Glomerular endothelial cell (primary cell): Measurements from ENCODE around the gene MED13L. TPM values are rescaled to one million over a fixed set of nuclear protein-coding genes. Genes with fewer than 3 reads are reported as not detected.
A peak's percentile ranks its signal among the peaks of the same experiment; 100 is the strongest.

Experiments
- DNase-seq: peaks from one replicate; pipeline ENCODE4 v3.0.0-alpha.2; 2011; ENCODE audit warnings: low read depth, low spot score; ENCODE audit errors: extremely low read depth
- total RNA-seq: library from RNA; depleted of rRNA; stranded (reverse); fragments of >200 nt; gene quantifications from 2 replicates; pipeline ENCODE4 v1.2.3, GENCODE V29; 2015

Gene MED13L
- total RNA-seq, 1 donor from 2014 or later, result 57.5 TPM

- DNase-seq, result no peak
Observed at GRCh38 chr12:116213885-116214527, 63.5 kb downstream of the MED13L start.

- DNase-seq, result no peak
Observed at GRCh38 chr12:116213014-116213413, 64.5 kb downstream of the MED13L start.

- DNase-seq, result no peak
Observed at GRCh38 chr12:116210762-116211161, 66.7 kb downstream of the MED13L start.

- no peak for DNase-seq
Observed at GRCh38 chr12:116210131-116210530, 67.4 kb downstream of the MED13L start.

- DNase-seq, result no peak
Observed at GRCh38 chr12:116209503-116209902, 68.0 kb downstream of the MED13L start.

- DNase-seq, result no peak
Observed at GRCh38 chr12:116207274-116207673, 70.2 kb downstream of the MED13L start.

GRCh38 chr12:116206828-116207227, 70.7 kb downstream of the MED13L start:
- DNase-seq, result no peak

- DNase-seq, result no peak
Observed at GRCh38 chr12:116204785-116205184, 72.7 kb downstream of the MED13L start.

- no peak for DNase-seq
Observed at GRCh38 chr12:116204169-116204568, 73.3 kb downstream of the MED13L start.

- no peak for DNase-seq
Observed at GRCh38 chr12:116202940-116203339, 74.6 kb downstream of the MED13L start.

GRCh38 chr12:116202433-116202832, 75.1 kb downstream of the MED13L start:
- no peak for DNase-seq

- DNase-seq, result no peak
Observed at GRCh38 chr12:116201908-116202307, 75.6 kb downstream of the MED13L start.

GRCh38 chr12:116201359-116201758, 76.1 kb downstream of the MED13L start:
- DNase-seq, result no peak

- no peak for DNase-seq
Observed at GRCh38 chr12:116200812-116201211, 76.7 kb downstream of the MED13L start.

- no peak for DNase-seq
Observed at GRCh38 chr12:116199160-116199706, 78.3 kb downstream of the MED13L start.

- no peak for DNase-seq
Observed at GRCh38 chr12:116196752-116197718, 80.5 kb downstream of the MED13L start.

- DNase-seq, result no peak
Observed at GRCh38 chr12:116196226-116196625, 81.3 kb downstream of the MED13L start.

- DNase-seq, result no peak
Observed at GRCh38 chr12:116194935-116195431, 82.5 kb downstream of the MED13L start.

- DNase-seq, result no peak
Observed at GRCh38 chr12:116189692-116190091, 87.8 kb downstream of the MED13L start.

GRCh38 chr12:116188581-116188980, 88.9 kb downstream of the MED13L start:
- no peak for DNase-seq

- peak; percentile 37 for DNase-seq
Observed at GRCh38 chr12:116187151-116187511, 90.4 kb downstream of the MED13L start.
